ENCODE data around the gene SGIP1. TPM values are rescaled to one million over a fixed set of nuclear protein-coding genes. Genes with fewer than 3 reads are reported as not detected.

SGIP1 gene
- total RNA-seq, 1 experiment from 2014 or later = not detected

- H3K79me2 ChIP-seq (ENCODE audit: low read length) = no peaks in the 10 kb centered on the region
- H3K4me3 ChIP-seq (ENCODE audit: low read length) = no peak overlapping the region
- H3K36me3 ChIP-seq (ENCODE audit: low read depth, low read length) = no peaks in the 10 kb centered on the region
- H3K9ac ChIP-seq (ENCODE audit: low read length) = no peak overlapping the region
- H3K27ac ChIP-seq (ENCODE audit: low read length) = no peak overlapping the region
- H3F3A ChIP-seq (ENCODE audit: low read length, unreplicated experiment) = no peaks in the 10 kb centered on the region
- no peak overlapping the region for H3K4me2 ChIP-seq (ENCODE audit: low read length)
- ChIA-PET CTCF (no interaction called here), POLR2A (ENCODE audit: unreplicated experiment) (no interaction called here)
- H3K27me3 ChIP-seq (ENCODE audit: low read length) = peaks cover 66% of the 10 kb centered on the region
- ATAC-seq (no peak), DNase-seq (no peak)
- intact Hi-C loops (cut with micrococcal nuclease) = no loop called here
- TF ChIP-seq EZH2phosphoT487 (IDR thresholded peaks at IDR 0.05; ENCODE audit: borderline replicate concordance, low read length) (no peak), EZH2 (IDR thresholded peaks at IDR 0.05; ENCODE audit: low read length, unreplicated experiment) (no peak)
- TF ChIP-seq, protein P1, sequence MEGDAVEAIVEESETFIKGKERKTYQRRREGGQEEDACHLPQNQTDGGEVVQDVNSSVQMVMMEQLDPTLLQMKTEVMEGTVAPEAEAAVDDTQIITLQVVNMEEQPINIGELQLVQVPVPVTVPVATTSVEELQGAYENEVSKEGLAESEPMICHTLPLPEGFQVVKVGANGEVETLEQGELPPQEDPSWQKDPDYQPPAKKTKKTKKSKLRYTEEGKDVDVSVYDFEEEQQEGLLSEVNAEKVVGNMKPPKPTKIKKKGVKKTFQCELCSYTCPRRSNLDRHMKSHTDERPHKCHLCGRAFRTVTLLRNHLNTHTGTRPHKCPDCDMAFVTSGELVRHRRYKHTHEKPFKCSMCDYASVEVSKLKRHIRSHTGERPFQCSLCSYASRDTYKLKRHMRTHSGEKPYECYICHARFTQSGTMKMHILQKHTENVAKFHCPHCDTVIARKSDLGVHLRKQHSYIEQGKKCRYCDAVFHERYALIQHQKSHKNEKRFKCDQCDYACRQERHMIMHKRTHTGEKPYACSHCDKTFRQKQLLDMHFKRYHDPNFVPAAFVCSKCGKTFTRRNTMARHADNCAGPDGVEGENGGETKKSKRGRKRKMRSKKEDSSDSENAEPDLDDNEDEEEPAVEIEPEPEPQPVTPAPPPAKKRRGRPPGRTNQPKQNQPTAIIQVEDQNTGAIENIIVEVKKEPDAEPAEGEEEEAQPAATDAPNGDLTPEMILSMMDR (conservative IDR thresholded peaks at IDR 0.05; ENCODE audit: low read depth, low read length) = no peak
- no peaks in the 10 kb centered on the region for H3K4me1 ChIP-seq (ENCODE audit: insufficient read depth, low read length)
- no peaks in the 10 kb centered on the region for H4K20me1 ChIP-seq (ENCODE audit: low read length)
- no peaks in the 10 kb centered on the region for H3K9me2 ChIP-seq (replicated peaks; ENCODE audit: low read length)
- BruUV-seq (replicated peaks) = no TSS peak
- H2AFZ ChIP-seq (ENCODE audit: low read length) = no peak overlapping the region
- H3K9me3 ChIP-seq (ENCODE audit: low read length) = no peaks in the 10 kb centered on the region
Measured at GRCh38 chr1:66642992-66643391, 109.0 kb downstream of the SGIP1 start.

- no peaks in the 10 kb centered on the region for H3K36me3 ChIP-seq (ENCODE audit: low read depth, low read length)
- no TSS peak for BruUV-seq (replicated peaks)
- H3K27me3 ChIP-seq (ENCODE audit: low read length) = peaks cover 79% of the 10 kb centered on the region
- H2AFZ ChIP-seq (ENCODE audit: low read length) = no peak overlapping the region
- no peaks in the 10 kb centered on the region for H3K4me1 ChIP-seq (ENCODE audit: insufficient read depth, low read length)
- TF ChIP-seq EZH2 (IDR thresholded peaks at IDR 0.05; ENCODE audit: low read length, unreplicated experiment) (no peak), EZH2phosphoT487 (IDR thresholded peaks at IDR 0.05; ENCODE audit: borderline replicate concordance, low read length) (no peak)
- TF ChIP-seq, protein P1 (conservative IDR thresholded peaks at IDR 0.05; ENCODE audit: low read depth, low read length) = no peak
- no peak overlapping the region for H3K9ac ChIP-seq (ENCODE audit: low read length)
- DNase-seq (no peak), ATAC-seq (no peak)
- no peak overlapping the region for H3K27ac ChIP-seq (ENCODE audit: low read length)
- H3K9me2 ChIP-seq (replicated peaks; ENCODE audit: low read length) = no peaks in the 10 kb centered on the region
- ChIA-PET POLR2A (ENCODE audit: unreplicated experiment) (no interaction called here), CTCF (interaction anchor here (0.6 kb wide), 1 partner anchor 1324 kb away, joined by 5 read pairs; no protein-coding TSS in a partner anchor)
- no peak overlapping the region for H3K4me2 ChIP-seq (ENCODE audit: low read length)
- H3K79me2 ChIP-seq (ENCODE audit: low read length) = no peaks in the 10 kb centered on the region
- H3F3A ChIP-seq (ENCODE audit: low read length, unreplicated experiment) = no peaks in the 10 kb centered on the region
- H3K9me3 ChIP-seq (ENCODE audit: low read length) = no peaks in the 10 kb centered on the region
- H3K4me3 ChIP-seq (ENCODE audit: low read length) = no peak overlapping the region
- H4K20me1 ChIP-seq (ENCODE audit: low read length) = no peaks in the 10 kb centered on the region
- intact Hi-C loops (cut with micrococcal nuclease) = no loop called here
Measured at GRCh38 chr1:66644331-66644730, 110.4 kb downstream of the SGIP1 start.

DNA sequence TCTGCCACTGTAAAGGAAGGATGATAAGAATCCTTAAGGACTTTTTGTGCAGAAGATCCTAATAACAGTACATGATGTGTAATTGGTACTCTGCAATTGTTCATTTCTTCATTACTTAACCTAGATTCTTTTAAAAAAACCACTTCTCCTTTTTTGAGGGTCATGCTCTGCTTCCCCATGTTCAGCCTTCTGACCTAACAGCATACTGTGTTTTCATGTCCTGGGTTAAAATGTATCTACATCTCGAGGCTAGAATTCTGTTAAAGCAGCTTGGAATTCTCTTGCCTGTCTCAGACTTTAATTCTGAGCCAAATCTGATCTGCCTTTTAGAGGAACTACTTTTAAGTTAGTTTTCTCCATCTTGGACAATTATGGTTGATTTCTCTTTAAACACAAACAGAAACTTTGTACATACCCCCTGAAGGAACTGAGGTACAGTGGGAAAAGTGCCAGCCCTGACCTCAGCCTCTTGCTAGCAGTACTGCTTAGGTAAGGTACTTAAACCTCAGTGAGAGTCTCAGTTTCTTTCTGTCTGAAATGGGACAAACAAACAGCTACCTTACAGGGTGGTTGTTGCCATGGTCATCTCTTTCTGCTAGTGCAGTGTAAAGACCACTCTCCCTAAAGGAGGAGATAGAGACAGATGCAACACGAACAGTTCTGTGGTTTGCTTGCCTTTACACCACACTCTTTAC lies 115.1 kb downstream of the SGIP1 start:
- POLR2A ChIA-PET (ENCODE audit: unreplicated experiment) = no interaction called here
- H3K36me3 ChIP-seq (ENCODE audit: low read depth, low read length) = no peaks in the 10 kb centered on the region
- H3K9me3 ChIP-seq (ENCODE audit: low read length) = no peaks in the 10 kb centered on the region
- H3K4me1 ChIP-seq (ENCODE audit: insufficient read depth, low read length) = no peaks in the 10 kb centered on the region
- no peak for DNase-seq
- no peaks in the 10 kb centered on the region for H3F3A ChIP-seq (ENCODE audit: low read length, unreplicated experiment)
- intact Hi-C loops (cut with micrococcal nuclease) = no loop called here
- TF ChIP-seq EZH2 (IDR thresholded peaks at IDR 0.05; ENCODE audit: low read length, unreplicated experiment) (no peak), EZH2phosphoT487 (IDR thresholded peaks at IDR 0.05; ENCODE audit: borderline replicate concordance, low read length) (no peak)
- TF ChIP-seq, protein P1 (conservative IDR thresholded peaks at IDR 0.05; ENCODE audit: low read depth, low read length) = no peak
- ATAC-seq = no peak
- H3K9me2 ChIP-seq (replicated peaks; ENCODE audit: low read length) = no peaks in the 10 kb centered on the region
- BruUV-seq (replicated peaks) = no TSS peak
- no peaks in the 10 kb centered on the region for H4K20me1 ChIP-seq (ENCODE audit: low read length)
- CTCF ChIA-PET = no interaction called here
- no peaks in the 10 kb centered on the region for H3K79me2 ChIP-seq (ENCODE audit: low read length)
- H2AFZ ChIP-seq (ENCODE audit: low read length) = no peak overlapping the region
- no peak overlapping the region for H3K27ac ChIP-seq (ENCODE audit: low read length)
- H3K27me3 ChIP-seq (ENCODE audit: low read length) = peaks cover 84% of the 10 kb centered on the region
- H3K4me2 ChIP-seq (ENCODE audit: low read length) = no peak overlapping the region
- no peak overlapping the region for H3K4me3 ChIP-seq (ENCODE audit: low read length)
- H3K9ac ChIP-seq (ENCODE audit: low read length) = no peak overlapping the region

Measured in PC-3 (cell line).